GM12878 (cell line): ENCODE measurements around the gene TTLL13. TPM values are rescaled to one million over a fixed set of nuclear protein-coding genes. Genes with fewer than 3 reads are reported as not detected.
A peak's percentile ranks its signal among the peaks of the same experiment; 100 is the strongest.

Source experiments
- ATAC-seq: fragments of 200-7000 bp; cut with Tn5 transposase; 3 replicates; pipeline ENCODE4 v1.9.1; 2020; ENCODE audit warnings: mild to moderate bottlenecking, moderate library complexity
- BruUV-seq: library from RNA; stranded (reverse); fragments of 400-500 nt; replicated peaks from 2 replicates; lab custom pipeline; 2021; lab: Mats Ljungman, UMichigan
- CTCF ChIA-PET: fragments of 300-600 bp; sonication (Branson Sonifier 250); formaldehyde crosslinking; extraction: SDS; loops from one replicate; lab custom pipeline; 2021; ENCODE audit warnings: inconsistent platforms; lab: Yijun Ruan, JAX
- POLR2A ChIA-PET: fragments of 350-600 bp; formaldehyde crosslinking; extraction: SDS; loops from one replicate; lab custom pipeline; 2021; ENCODE audit warnings: inconsistent platforms; lab: Charles Lee
- RAD21 ChIA-PET: fragments of 300-600 bp; sonication (Branson Sonifier 250); formaldehyde crosslinking; loops from one replicate; lab custom pipeline; 2023; ENCODE audit warnings: antibody characterized with exemption; ENCODE audit not compliant: unreplicated experiment; lab: Charles Lee
- SMC1A ChIA-PET: fragments of 300-600 bp; sonication (Branson Sonifier 250); formaldehyde crosslinking; loops from one replicate; lab custom pipeline; 2023; ENCODE audit not compliant: unreplicated experiment, uncharacterized antibody; lab: Charles Lee
- DNase-seq: peaks from one replicate; pipeline ENCODE4 v3.0.0-alpha.2; 2011; ENCODE audit warnings: low read depth, low spot score
- FAIRE-seq: peaks from 3 replicates; lab custom pipeline; 2011; peaks lifted over from hg19 to GRCh38; lab: Jason Lieb, UNC
- H2AFZ ChIP-seq: 2 replicates; pipeline ENCODE4 v1.6.0; 2011; ENCODE audit warnings: low read depth, low read length, control low read depth; ENCODE audit not compliant: control insufficient read depth
- H3K27ac ChIP-seq: 2 replicates; pipeline ENCODE4 v1.5.1; 2011; ENCODE audit warnings: control low read depth; ENCODE audit not compliant: control insufficient read depth, insufficient read depth
- H3K27me3 ChIP-seq, 2 experiments: replicated peaks in 1 of 2; 2 replicates each; pipeline versions ENCODE4 v1.6.0 to v1.6.1; 2011; ENCODE audit warnings: low read length in 1 of 2; ENCODE audit not compliant: control insufficient read depth in 2 of 2, insufficient read depth in 2 of 2
- H3K36me3 ChIP-seq, 2 experiments: 2 replicates each; pipeline ENCODE4 v1.5.1; 2011; ENCODE audit warnings: low read length in 1 of 2; ENCODE audit not compliant: control insufficient read depth in 2 of 2, insufficient read depth in 2 of 2
- H3K4me1 ChIP-seq: 2 replicates; pipeline ENCODE4 v1.6.1; 2011; ENCODE audit warnings: mild to moderate bottlenecking, low read length, moderate library complexity, mixed read lengths; ENCODE audit not compliant: control insufficient read depth, insufficient read depth
- H3K4me2 ChIP-seq: 2 replicates; pipeline ENCODE4 v1.6.0; 2011; ENCODE audit warnings: control low read depth; ENCODE audit not compliant: control insufficient read depth, insufficient read depth
- H3K4me3 ChIP-seq: fragments of 200-600 bp; sonication (generic); 2 replicates; pipeline ENCODE4 v1.5.1; 2016
- H3K79me2 ChIP-seq: 2 replicates; pipeline ENCODE4 v1.6.0; 2011; ENCODE audit warnings: low read length; ENCODE audit not compliant: control insufficient read depth, insufficient read depth
- H3K9ac ChIP-seq: 2 replicates; pipeline ENCODE4 v1.8.0; 2011; ENCODE audit warnings: low read length, control low read depth, mixed read lengths; ENCODE audit not compliant: control insufficient read depth, insufficient read depth
- H3K9me3 ChIP-seq: replicated peaks from 3 replicates; pipeline ENCODE4 v1.5.1; 2011; ENCODE audit warnings: mild to moderate bottlenecking, low read length; ENCODE audit not compliant: control insufficient read depth, insufficient read depth
- H4K20me1 ChIP-seq: 2 replicates; pipeline ENCODE4 v1.6.0; 2011; ENCODE audit not compliant: control insufficient read depth, insufficient read depth
- CBX3 ChIP-seq: fragments of 200-600 bp; sonication (generic); IDR thresholded peaks from 2 replicates; pipeline ENCODE4 v1.6.1; 2016; ENCODE audit warnings: low read depth, borderline replicate concordance
- CHD1 ChIP-seq: IDR thresholded peaks from 2 replicates; pipeline ENCODE4 v1.6.1; 2012; ENCODE audit warnings: low read depth, low read length, improper control_type of control experiment
- NFYA ChIP-seq: IDR thresholded peaks from 2 replicates; pipeline ENCODE4 v1.6.1; 2011; ENCODE audit warnings: low read depth, mild to moderate bottlenecking, low read length, improper control_type of control experiment, borderline replicate concordance
- POLR2AphosphoS5 ChIP-seq: IDR thresholded peaks from 2 replicates; pipeline ENCODE4 v1.6.1; 2011; ENCODE audit warnings: mild to moderate bottlenecking, low read length, inconsistent platforms
- WGBS: methylation state at CpG from one replicate; pipeline ENCODE4 v1.1.6; 2016; ENCODE audit warnings: low lambda C conversion rate; ENCODE audit not compliant: insufficient replicate concordance, insufficient coverage; ENCODE audit errors: missing lambda C conversion rate; 5-methylcytosine and 5-hydroxymethylcytosine counted together
- in situ Hi-C: fragments of 300-500 bp; cut with MboI; formaldehyde crosslinking; loops from 9 replicates; pipeline ENCODE4 v1.14.3; 2018; ENCODE audit warnings: mixed read lengths
- intact Hi-C: fragments of 100-400 bp; cut with micrococcal nuclease; formaldehyde crosslinking; loops from one replicate; pipeline ENCODE4 v1.14.2; 2022; ENCODE audit not compliant: unreplicated experiment
- polyA plus RNA-seq, 11 experiments: library from polyadenylated mRNA; depleted of rRNA in 4 of 11; unstranded in 6 of 11; stranded (reverse) in 5 of 11; fragments of >200 nt; fragmentation: Nextera tagmentation in 4 of 11; fragmentation: Illumina TruSeq in 1 of 11; extraction: Ambion mirVana in 4 of 11; extraction: Trizol in 1 of 11; gene quantifications; 1 replicate in 1 of 11; 2 replicates in 10 of 11; pipeline versions ENCODE4 v1.2.1 to v1.2.3, GENCODE V29; 2011 to 2016; ENCODE audit warnings: inconsistent platforms in 2 of 11, missing spikeins in 2 of 11, low read depth in 1 of 11
- total RNA-seq, 4 experiments: library from RNA; depleted of rRNA in 3 of 4; stranded (reverse); fragments of >200 nt in 3 of 4; fragmentation: Illumina TruSeq in 1 of 4; extraction: Trizol in 1 of 4; gene quantifications; 2 replicates each; pipeline versions ENCODE4 v1.2.1 to v1.2.3, GENCODE V29; 2013 to 2021

Gene TTLL13
- total and polyA plus RNA-seq, 10 of the 15 experiments (the other 5 are each of a cell fraction or from before 2014, with no cell fraction given): 0.03 to 0.32 (median 0.13) TPM; not detected in 1

- Histone ChIP-seq H2AFZ (no peak overlapping the region), H3K4me3 (peak overlapping the region; percentile 82; the same call in 1 of the 2 replicates), H3K4me2 (peak overlapping the region; percentile 65), H3K27me3 (no peaks in the 10 kb centered on the region), H3K79me2 (peaks cover 43% of the 10 kb centered on the region), H4K20me1 (no peaks in the 10 kb centered on the region), H3K36me3 (peaks cover 2 to 4% of the 10 kb centered on the region in 2 experiments), H3K27ac (no peak overlapping the region), H3K4me1 (peaks cover 13% of the 10 kb centered on the region), H3K9ac (no peak overlapping the region)
- ChIA-PET RAD21 (interaction anchor here (0.6 to 4.0 kb wide), 8 partner anchors 18 to 617 kb away, joined by 3 to 47 read pairs (median 4); partner anchors contain the start of genes CIB1, GDPGP1 and SEMA4B), CTCF (interaction anchor here (0.5 to 1.9 kb wide), 9 partner anchors 14 to 119 kb away, joined by 3 to 8 read pairs (median 4); no protein-coding TSS in a partner anchor), SMC1A (interaction anchor here (0.6 to 2.7 kb wide), 8 partner anchors 10 to 46 kb away, joined by 3 to 24 read pairs (median 4); partner anchors contain the start of genes CIB1 and GDPGP1), POLR2A (interaction anchor here (0.5 to 1.8 kb wide), 7 partner anchors 12 to 170 kb away, joined by 3 to 14 read pairs (median 5); partner anchors contain the start of genes CIB1, GDPGP1 and TTLL13)
- no TSS peak for BruUV-seq
- FAIRE-seq (no peak), ATAC-seq (no peak), DNase-seq (no peak)
- in situ Hi-C loops (no loop called here), intact Hi-C loops (no loop called here)
- TF ChIP-seq CHD1: no peak
- TF ChIP-seq POLR2AphosphoS5: no peak
- TF ChIP-seq, all 136 proteins: peak for 0
- WGBS: 57% methylated on average over 1 of the region's 1 CpG
- no peaks in the 10 kb centered on the region for H3K9me3 ChIP-seq
These were observed 19.1 kb downstream of the TTLL13 start for GRCh38 chr15:90268415-90268814.

- no peaks in the 10 kb centered on the region for H3K4me1 ChIP-seq
- no peak for TF ChIP-seq NFYA
- no peak for TF ChIP-seq CBX3
- TF ChIP-seq, all 136 proteins: peak for 0
- Histone ChIP-seq H3K9ac (no peak overlapping the region), H4K20me1 (no peaks in the 10 kb centered on the region), H3K4me2 (no peak overlapping the region), H3K36me3 (peaks cover 2 to 4% of the 10 kb centered on the region in 2 experiments), H3K9me3 (no peaks in the 10 kb centered on the region), H3K4me3 (peak overlapping the region; percentile 5; the same call in 1 of the 2 replicates), H3K27ac (no peak overlapping the region), H3K79me2 (peaks cover 37% of the 10 kb centered on the region), H3K27me3 (no peaks in the 10 kb centered on the region), H2AFZ (no peak overlapping the region)
- DNase-seq (no peak), FAIRE-seq (no peak), ATAC-seq (no peak)
- ChIA-PET RAD21 (interaction anchor here (1.3 kb wide), 1 partner anchor 37 kb away, joined by 3 read pairs; the partner anchor contains the start of genes CIB1 and GDPGP1), CTCF (interaction anchor here (0.7 to 1.5 kb wide), 6 partner anchors 23 to 266 kb away, joined by 3 to 5 read pairs (median 3); partner anchors contain the start of gene CIB1), POLR2A (interaction anchor here (0.5 to 1.2 kb wide), 2 partner anchors 16 to 21 kb away, joined by 3 read pairs; partner anchors contain the start of gene TTLL13), SMC1A (interaction anchor here (0.9 to 2.5 kb wide), 7 partner anchors 11 to 121 kb away, joined by 3 to 11 read pairs (median 3); no protein-coding TSS in a partner anchor)
- in situ Hi-C loops (no loop called here), intact Hi-C loops (no loop called here)
- no TSS peak for BruUV-seq
- WGBS: 83% methylated on average over 10 of the region's 10 CpGs
These were observed 21.3 kb downstream of the TTLL13 start for GRCh38 chr15:90270502-90271150.
